ENCODE data around the gene KRTAP10-3. TPM values are rescaled to one million over a fixed set of nuclear protein-coding genes. Genes with fewer than 3 reads are reported as not detected.

Gene KRTAP10-3, protein sequence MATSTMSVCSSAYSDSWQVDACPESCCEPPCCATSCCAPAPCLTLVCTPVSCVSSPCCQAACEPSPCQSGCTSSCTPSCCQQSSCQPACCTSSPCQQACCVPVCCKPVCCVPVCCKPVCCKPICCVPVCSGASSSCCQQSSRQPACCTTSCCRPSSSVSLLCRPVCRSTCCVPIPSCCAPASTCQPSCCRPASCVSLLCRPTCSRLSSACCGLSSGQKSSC
- not detected in 2 replicates for total RNA-seq
- long read RNA-seq = 0 reads

DNA sequence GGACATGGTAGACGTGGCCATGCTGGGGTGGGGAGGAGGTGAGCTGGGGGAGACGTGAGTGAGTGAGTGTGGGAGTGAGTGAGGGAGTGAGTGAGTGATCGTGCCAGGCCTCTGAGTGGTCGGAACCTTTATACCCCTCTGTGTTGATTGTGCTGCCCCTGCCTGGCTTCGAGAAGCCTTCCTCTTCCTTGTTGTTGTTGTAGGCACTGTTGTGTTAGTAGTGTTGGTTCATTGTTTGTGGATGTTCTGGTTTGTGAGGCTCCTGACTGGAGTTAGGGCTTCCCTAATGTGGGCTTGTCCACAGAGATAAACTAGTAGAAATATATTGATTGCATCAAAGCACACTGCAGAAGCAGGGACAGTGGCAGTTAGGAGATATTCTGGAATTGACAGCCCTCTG, at the start of gene KRTAP10-3:
Gene KRTAP10-3 (minus strand): TSS at position 101 of the 400 bp plus-strand sequence. CDS start 80 bp downstream, at position 21.
- TF ChIP-seq, protein P1, sequence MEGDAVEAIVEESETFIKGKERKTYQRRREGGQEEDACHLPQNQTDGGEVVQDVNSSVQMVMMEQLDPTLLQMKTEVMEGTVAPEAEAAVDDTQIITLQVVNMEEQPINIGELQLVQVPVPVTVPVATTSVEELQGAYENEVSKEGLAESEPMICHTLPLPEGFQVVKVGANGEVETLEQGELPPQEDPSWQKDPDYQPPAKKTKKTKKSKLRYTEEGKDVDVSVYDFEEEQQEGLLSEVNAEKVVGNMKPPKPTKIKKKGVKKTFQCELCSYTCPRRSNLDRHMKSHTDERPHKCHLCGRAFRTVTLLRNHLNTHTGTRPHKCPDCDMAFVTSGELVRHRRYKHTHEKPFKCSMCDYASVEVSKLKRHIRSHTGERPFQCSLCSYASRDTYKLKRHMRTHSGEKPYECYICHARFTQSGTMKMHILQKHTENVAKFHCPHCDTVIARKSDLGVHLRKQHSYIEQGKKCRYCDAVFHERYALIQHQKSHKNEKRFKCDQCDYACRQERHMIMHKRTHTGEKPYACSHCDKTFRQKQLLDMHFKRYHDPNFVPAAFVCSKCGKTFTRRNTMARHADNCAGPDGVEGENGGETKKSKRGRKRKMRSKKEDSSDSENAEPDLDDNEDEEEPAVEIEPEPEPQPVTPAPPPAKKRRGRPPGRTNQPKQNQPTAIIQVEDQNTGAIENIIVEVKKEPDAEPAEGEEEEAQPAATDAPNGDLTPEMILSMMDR (conservative IDR thresholded peaks at IDR 0.05) = no peak
- H3K4me3 Mint-ChIP-seq = no peak within 1 kb of the TSS
- no peak for DNase-seq (ENCODE audit: low read depth, low spot score)
- H3K9me3 Mint-ChIP-seq = peaks cover 4% of the 10 kb centered on the region
- H3K27me3 Mint-ChIP-seq (ENCODE audit: low read depth) = peaks cover 10% of the 10 kb centered on the region
- no peaks in the 10 kb centered on the region for H3K36me3 Mint-ChIP-seq (ENCODE audit: low read depth)
- H3K27ac Mint-ChIP-seq (ENCODE audit: unreplicated experiment) = no peak within 1 kb of the TSS
- H3K4me1 Mint-ChIP-seq = no peaks in the 10 kb centered on the region

DNA sequence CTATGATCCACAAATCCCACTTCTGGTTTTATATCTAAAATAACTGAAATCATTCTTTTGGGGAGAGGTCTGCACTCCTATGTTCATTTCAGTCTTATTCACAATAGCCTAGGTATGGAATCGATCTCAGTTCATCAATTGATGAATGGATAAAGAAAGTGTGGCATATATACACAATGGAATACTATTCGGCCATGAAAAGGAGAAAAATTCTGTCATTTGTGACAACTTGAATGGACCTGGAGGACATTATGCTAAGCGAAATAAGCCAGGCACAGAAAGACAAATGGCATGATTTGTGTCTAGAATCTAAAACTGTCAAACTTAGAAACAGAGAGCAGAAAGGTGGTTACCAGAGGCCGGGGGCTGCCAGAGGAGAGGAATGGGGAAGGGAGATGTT, 47.9 kb upstream of the KRTAP10-3 start:
- TF ChIP-seq, protein P1 (conservative IDR thresholded peaks at IDR 0.05) = no peak
- Mint-ChIP-seq H3K4me1 (no peaks in the 10 kb centered on the region), H3K27ac (ENCODE audit: unreplicated experiment) (no peak overlapping the region), H3K9me3 (peaks cover 25% of the 10 kb centered on the region), H3K4me3 (no peak overlapping the region), H3K27me3 (ENCODE audit: low read depth) (peaks cover 33% of the 10 kb centered on the region), H3K36me3 (ENCODE audit: low read depth) (peaks cover 12% of the 10 kb centered on the region)
- no peak for DNase-seq (ENCODE audit: low read depth, low spot score)

DNA sequence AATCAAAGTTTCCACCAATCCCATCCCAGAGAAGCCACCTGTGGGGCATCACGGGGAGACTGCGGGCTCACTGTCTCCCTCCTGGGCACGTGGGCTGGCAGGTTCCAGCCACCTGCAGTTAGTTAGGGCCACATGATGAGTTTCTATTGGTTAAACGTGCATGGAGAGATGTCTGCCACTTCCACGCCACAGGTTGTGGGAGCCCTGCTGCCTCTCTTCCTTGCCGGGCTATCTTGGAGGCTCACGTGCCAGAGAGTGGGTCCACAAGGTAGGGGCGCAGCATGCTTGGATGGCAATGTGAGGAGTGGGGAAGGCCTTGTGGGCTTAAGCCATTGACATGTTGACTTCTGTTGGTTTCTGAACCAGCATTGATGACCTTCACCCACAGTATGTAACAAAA, 45.3 kb upstream of the KRTAP10-3 start:
- peaks cover 33% of the 10 kb centered on the region for H3K27me3 Mint-ChIP-seq (ENCODE audit: low read depth)
- TF ChIP-seq, protein P1 (conservative IDR thresholded peaks at IDR 0.05) = no peak
- H3K36me3 Mint-ChIP-seq (ENCODE audit: low read depth) = no peaks in the 10 kb centered on the region
- peaks cover 14% of the 10 kb centered on the region for H3K9me3 Mint-ChIP-seq
- no peak for DNase-seq (ENCODE audit: low read depth, low spot score)
- no peaks in the 10 kb centered on the region for H3K4me1 Mint-ChIP-seq
- H3K27ac Mint-ChIP-seq (ENCODE audit: unreplicated experiment) = no peak overlapping the region
- no peak overlapping the region for H3K4me3 Mint-ChIP-seq

DNA sequence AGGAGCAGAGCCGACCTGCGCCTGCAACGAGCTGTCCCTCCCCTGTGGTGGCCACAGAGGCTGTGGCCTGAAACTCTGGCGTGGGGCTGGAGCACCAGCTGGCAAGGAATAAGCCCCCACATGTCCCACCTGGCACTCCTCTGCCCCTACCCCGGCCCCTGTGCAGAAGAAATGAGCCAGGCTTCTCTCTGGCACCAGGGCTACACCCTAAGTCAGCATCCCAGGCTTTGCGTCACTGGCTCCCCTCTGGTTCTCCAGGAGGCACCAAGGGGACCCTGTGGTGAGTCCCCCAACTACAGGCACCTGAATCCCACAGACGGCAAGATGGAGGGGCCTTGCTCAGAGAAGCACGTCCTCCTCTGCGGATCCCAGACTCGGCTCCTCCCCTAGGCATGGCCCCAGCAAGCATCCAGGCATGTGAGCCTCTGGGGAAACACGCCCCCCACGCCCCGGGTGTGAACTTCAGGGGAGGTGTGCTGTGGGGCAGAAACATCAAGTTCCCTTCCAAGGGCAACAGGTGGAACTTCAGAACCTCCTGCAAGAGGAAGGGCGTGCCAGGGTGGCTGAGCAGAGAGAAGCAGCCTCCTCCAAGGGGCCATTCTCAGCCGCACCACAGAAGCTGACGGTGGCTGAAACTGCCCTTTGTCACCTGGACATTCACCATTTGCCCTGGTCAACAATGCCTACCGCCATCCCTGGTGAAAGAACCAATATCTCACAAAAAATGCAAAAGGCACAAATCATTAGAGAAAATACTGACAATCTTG, 44.7 kb upstream of the KRTAP10-3 start:
- Mint-ChIP-seq H3K4me3 (no peak overlapping the region), H3K27ac (ENCODE audit: unreplicated experiment) (no peak overlapping the region), H3K27me3 (ENCODE audit: low read depth) (peaks cover 33% of the 10 kb centered on the region), H3K9me3 (peaks cover 12% of the 10 kb centered on the region), H3K36me3 (ENCODE audit: low read depth) (no peaks in the 10 kb centered on the region), H3K4me1 (peaks cover 6% of the 10 kb centered on the region)
- DNase-seq (ENCODE audit: low read depth, low spot score) = no peak
- TF ChIP-seq, protein P1 (conservative IDR thresholded peaks at IDR 0.05) = no peak

DNA sequence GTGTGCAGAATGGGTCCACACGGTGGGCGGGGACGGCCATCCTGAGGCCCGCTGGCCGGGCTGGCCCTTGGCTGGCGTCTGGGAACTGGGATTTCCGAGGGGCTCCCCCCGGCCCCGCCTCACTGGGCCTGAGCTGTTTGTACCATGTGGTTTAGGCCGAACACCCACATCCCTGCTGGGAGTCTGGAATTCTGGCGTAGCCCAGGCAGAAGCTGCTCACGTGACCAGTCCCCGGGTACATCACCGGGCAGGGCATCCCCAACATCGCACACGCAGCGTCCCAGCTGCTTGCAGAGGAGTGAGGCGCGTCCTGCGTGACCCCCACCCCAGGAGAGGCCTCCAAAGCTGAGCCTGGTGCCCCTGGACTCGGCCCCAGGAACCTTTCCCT, 43.9 kb upstream of the KRTAP10-3 start:
- H3K4me1 Mint-ChIP-seq = peaks cover 12% of the 10 kb centered on the region
- H3K36me3 Mint-ChIP-seq (ENCODE audit: low read depth) = no peaks in the 10 kb centered on the region
- H3K27ac Mint-ChIP-seq (ENCODE audit: unreplicated experiment) = no peak overlapping the region
- peaks cover 27% of the 10 kb centered on the region for H3K27me3 Mint-ChIP-seq (ENCODE audit: low read depth)
- no peak overlapping the region for H3K4me3 Mint-ChIP-seq
- DNase-seq (ENCODE audit: low read depth, low spot score) = no peak
- TF ChIP-seq, protein P1 (conservative IDR thresholded peaks at IDR 0.05) = no peak
- H3K9me3 Mint-ChIP-seq = peaks cover 12% of the 10 kb centered on the region
